ELR (cell line): ENCODE results near the gene SEMA3E.
A peak's percentile ranks its signal among the peaks of the same experiment; 100 is the strongest.
"Not testable (repeated sequence)": the region's sequence is repeated elsewhere in the genome, so short reads cannot be mapped to it uniquely, and the experiment has no call there.

Experiments
- DNase-seq: peaks from one replicate; pipeline ENCODE4 v3.0.0-alpha.2; 2015; ENCODE audit warnings: low read depth

Gene SEMA3E

DNA sequence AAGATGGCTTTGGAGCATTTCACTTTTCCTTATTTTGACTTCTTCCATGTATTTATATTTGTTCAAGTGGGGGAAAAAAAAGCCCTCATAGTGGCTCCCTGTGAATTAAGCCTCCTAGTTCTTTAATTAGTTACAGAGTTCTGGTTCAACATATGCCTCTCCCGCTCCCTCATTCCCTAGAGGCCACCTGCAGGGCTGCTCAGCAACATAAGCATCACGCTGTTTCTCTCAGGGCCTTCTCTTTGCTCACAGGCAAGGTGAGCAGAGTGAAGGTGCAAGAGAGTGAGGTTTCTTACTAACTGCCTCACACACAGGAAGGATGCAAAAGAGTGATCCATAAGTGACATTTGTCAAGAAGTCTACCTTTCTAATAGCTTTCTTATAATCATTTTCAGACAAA lies 196.7 kb downstream of the SEMA3E start:
- no peak for DNase-seq

DNA sequence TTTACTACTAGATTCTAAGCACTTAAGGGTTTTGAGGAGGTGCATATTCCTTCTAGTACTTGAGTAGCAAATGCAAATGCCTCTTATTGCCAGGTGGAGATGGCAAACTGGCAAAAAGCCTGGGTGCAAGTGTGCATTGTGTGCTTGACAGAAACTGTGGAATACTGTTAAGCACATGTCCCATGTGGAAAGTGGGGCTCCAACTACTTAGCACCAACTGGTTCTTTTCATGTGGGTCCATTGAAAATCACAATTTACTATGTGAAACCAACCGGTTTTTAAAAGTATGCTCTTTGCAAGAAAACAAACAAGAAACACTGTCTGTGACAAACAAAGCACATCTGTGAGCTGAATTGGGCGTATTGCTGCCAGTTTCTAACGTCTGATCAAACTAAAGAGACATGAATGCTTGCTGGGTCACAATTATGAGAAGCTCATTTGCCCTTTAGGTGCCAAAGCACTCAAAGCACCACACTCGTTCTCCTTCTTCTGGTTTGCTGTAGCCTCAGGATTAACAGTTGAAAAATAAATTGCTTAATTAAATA lies 197.4 kb downstream of the SEMA3E start:
- DNase-seq = no peak

DNA sequence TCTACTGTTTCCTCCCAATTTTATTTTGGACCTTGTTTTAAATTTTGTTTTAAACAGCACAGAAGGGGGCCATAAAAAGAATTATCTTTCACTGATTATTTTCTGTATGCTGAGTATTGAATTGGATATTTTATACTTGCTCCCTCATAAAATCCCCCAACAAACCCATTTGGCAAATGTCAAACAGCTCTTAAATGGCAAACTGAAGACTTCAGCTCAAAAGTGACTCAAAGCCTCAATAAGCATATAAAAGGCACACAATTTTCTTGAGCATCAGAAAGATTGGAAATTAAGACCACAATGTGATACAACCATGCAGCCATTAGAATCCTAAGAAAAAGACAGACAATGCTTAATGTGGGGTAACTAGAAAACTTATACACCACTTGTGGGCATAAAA lies 199.2 kb downstream of the SEMA3E start:
- DNase-seq = no peak

DNA sequence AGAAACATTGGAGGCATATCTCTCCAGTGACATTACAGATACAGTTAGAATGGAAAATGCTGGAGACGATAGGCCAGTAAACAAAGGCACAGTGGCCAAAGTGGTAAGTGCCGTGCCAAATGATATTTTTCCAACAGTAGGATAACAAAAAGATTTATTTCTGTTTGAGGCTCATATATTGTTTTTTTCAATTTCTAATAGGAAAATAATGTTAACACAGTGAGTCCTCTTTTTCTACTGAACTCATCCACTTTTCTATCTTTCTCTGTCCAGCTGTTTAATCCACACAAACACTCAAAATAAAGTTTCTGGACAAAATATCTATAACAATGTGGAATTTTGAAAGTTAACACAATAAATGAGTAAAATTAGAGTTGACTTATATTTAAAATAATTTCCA lies 201.3 kb downstream of the SEMA3E start:
- no peak for DNase-seq

DNA sequence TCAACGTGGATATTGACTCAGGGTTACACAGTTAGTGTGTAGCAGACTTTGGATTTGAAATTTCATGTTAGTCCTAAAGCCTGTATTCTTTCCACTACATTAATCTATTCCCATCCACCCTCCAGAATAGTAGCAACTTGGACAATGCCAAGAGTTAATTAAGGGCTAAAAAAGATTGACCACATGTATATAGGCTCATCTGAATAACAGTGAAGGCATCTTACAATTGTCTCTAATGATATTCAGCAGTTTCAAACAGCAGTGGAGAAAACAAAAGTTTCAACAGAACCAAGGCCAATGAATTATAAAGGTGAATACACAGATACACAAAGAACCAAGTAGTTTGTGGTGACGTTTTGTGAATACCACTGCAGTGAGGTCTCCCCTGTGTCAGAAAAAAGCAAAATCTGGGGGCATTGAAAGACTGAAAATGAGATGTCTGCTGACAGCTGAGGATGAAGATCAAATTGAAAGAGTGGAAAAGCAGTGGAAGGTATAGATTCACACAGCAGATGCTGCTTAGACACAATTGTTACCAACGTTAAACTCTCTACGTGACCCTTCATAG lies 202.8 kb downstream of the SEMA3E start:
- DNase-seq = no peak

DNA sequence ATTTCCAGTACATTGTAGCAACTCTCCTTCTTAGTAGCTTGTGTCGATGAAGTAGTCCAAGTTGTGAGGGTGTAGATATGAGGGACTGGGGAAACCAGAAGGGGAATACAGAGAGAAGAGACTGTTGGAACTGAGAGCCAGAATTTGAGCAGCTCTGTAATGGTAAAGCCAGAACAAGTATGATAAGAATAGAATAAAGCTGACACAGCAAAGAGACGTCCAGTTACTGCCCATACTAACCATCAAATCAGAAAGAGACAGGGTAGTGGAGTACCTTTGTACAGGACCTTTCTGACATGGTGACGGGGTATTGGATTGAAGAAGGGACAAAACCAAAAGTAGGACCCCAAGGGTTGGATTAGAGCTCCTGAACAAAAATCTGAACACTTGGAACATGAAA lies 206.0 kb downstream of the SEMA3E start:
- DNase-seq = no peak

DNA sequence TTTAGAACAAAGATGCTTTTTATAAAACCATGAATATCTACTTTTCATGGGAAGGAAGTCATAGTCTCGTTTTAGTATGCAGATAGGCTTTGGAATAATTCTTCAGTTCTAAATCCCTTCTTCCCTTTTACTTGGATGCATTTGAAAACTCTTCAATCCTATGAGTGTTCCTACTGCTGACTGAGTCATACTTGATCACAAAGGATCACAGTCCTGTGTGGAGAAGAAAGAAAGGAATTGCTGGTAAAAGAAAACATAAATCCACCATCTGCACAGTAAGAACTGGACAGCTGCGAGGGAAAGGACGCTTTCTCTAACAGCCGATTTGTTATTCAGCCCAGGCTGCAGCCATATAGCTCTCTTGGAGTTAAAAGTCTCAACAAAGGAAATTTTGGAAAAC lies 209.9 kb downstream of the SEMA3E start:
- peak; percentile 2 for DNase-seq

DNA sequence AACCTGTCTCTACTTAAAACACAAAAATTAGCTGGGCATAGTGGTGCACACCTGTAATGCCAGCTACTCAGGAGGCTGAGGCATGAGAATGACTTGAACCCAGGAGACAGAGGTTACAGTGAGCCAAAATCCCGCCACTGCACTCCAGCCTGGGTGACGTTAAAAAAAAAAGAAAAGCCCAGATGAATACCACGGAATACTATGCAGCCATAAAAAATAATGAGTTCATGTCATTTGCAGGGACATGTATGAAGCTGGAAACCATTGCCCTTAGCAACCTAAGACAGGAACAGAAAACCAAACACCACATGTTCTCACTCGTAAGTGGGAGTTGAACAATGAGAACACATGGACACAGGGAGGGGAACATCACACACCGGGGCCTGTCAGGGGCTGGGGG lies 218.7 kb downstream of the SEMA3E start:
- DNase-seq = not testable (repeated sequence)

DNA sequence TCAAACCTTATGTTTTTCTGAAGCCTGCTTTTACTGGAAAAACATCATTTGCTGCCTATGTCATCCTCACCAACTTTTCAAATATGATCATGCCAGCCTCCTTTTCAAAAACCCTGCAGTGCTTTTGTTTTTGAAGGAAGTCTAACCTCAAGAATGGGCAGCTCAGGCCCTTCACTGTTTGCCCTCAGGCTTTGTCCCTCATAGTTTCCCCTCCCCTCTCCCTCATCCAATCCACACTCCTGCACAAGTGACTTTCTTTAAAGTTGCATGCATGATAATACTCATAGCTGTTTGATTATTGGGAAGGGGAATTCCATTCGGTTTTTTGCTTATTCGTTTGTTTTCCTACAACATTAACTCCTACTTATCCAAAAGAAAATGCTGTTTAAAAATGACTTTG lies 219.4 kb downstream of the SEMA3E start:
- peak; percentile 6 for DNase-seq

DNA sequence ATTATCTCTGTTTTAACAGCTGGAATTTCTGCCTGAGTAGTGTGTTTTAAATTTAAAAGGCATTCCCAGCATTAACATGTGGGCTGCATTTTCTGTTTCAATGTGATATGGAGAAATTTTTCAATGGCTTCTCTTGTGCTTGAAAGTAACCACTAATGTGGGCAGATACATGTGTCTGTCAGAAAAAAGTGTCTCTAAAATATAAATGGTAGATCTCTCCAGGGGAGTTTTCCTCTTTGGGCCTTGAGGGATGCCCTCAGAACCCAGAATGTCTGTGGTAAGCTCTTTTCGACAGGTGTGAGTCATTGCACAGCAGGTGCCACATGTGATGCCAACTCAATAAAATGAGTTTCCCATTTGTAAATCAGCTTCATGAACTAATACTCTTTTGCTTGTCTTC lies 221.1 kb downstream of the SEMA3E start:
- peak; percentile 14 for DNase-seq

DNA sequence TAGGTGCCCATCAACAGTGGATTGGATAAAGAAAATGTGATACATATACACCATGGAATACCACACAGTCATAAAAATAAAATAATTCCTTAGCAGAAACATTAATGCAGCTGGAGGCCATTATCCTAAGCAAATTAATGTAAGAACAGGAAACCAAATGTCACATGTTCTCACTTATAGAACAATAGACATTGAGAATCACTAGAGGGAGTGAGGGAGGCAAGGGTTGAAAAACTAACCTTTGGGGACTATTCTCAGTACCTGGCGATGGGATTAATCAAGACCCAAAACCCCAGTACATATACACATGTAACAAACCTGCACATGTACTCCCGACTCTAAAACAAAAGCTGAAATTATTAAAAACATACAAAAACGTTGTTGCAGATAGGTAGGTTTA lies 222.6 kb downstream of the SEMA3E start:
- no peak for DNase-seq

DNA sequence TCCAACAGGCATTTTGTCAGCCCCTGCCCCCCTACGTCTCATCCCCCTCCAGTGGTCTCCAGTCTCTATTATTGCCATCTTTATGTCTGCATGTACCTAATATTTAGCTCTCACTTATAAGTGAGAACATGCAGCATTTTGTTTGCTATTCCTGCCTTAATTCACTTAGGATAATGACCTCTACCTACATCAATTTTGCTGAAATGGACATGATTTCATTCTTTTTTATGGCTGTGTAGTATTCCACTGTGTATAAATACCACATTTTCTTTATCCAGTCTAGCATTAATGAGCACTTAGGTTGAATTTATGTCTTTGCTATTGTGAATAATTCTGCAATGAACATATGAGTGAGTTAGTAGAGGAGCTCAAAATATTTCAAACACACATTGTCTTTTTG lies 229.9 kb downstream of the SEMA3E start:
- no peak for DNase-seq

DNA sequence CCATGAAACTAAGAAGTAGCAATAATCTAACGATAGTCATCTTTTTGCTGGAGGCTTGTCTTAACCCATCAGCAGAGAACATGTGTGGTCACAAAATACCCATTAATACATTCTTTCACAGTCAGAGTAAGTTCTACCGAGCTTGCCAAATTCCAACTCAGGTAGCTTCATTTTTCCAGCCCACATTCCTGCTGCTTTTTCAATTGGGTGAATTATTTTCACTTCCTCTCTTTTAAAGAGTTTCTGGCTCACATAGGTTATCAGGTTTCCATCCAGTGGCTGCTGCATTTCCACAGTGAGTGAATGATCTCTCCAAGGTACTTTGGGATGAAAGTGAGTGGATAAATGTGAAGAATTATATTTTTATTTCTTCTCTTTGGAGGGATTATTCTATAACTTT lies 233.1 kb downstream of the SEMA3E start:
- DNase-seq = no peak

DNA sequence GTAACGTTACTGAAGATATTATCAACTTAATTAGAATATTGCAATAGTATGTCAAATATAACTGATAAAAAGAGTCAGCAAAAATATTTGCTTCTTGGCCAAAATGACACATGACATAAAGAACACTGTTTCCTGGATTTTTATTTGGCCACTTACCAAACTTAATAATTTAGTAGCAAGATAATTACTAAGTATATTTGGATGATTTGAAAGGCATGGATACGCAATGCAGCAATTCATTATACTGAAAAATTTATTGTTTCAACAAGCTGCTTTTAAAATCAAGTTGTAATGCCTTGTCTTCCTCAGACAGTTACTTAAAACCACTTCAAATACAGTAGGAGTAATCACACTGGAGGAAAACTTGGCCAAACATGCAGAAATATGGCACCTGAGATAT lies 234.0 kb downstream of the SEMA3E start:
- DNase-seq = no peak

DNA sequence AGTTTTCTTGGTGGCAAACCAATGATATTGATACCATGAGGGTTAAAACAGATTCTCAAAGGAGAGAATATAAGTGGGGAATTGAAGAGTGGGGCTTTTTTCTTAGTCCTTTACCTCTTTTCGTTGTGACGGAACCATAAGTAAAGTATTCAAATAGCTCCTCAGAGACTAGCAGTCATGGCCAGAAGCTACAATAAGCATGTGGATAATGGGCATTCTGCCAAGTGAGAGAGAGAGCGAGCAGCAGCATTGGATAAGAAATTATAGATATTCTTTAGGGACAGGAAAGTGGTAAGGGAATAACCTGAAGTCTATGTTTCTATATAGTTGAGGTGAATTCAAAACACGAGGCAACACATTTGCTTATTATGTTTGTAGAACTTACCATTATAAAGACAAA lies 235.1 kb downstream of the SEMA3E start:
- DNase-seq = no peak

DNA sequence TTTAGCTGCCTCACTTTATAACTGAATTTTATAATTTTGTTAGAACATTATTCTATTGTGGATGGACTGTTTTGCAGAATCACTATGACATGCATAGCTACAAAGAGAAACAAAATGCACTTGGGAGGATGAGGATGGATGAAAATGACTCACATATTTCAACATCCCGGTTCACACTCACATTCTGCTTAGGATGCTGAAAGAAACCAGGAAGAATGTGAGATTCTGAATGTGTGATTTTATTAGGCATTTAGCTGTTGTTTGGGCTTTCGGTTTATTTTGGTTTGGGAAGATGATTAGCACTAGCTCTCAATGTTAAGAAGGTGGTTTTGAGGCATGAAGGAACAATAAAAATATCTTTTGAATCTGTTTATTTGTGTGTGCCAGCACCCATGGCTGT lies 235.5 kb downstream of the SEMA3E start:
- peak; percentile 54 for DNase-seq

DNA sequence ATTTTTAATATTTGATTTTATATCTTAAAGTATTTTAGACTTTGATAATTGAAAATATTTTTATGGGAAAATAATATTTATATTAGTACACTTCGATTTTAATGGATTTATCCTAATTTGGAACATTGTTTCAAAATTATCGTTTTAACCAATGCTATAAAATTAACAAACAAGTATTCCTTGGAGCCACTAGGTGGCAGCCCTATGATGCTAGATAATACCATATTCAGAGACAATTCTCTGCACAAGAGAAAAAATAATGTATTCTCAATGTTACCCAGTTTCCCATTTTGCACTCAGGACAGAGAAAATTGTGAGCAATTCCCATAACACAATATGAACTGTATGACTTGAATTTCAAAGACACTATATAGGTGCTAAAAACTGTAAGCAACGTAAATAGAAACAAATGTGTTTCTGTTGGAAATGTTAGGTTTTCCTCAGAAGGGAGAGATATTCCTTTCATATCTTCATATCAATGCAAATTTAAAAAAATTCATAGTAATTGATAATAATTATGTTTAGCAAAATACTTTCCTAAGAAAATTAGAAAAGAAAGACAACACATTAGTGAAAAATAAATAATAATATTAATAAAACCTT lies 237.8 kb downstream of the SEMA3E start:
- peak; percentile 67 for DNase-seq

DNA sequence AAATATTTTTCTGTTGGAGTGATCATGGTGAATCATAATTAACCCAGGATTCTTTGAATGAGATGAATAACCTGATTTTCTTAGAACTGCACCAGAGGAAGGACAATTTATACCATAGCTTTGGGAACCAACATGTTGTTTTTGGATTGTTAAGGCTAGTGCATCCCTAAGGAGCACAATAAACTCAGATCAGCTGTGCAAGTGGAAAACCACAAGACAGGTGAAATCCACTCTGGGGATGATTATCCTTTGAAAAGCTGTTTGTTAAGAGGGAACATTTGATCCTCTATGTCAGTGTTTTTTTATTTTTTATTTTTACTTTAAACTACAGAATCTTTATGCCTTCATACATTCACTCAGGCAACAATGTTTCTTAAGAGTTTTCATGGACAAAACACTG lies 254.2 kb downstream of the SEMA3E start:
- no peak for DNase-seq

DNA sequence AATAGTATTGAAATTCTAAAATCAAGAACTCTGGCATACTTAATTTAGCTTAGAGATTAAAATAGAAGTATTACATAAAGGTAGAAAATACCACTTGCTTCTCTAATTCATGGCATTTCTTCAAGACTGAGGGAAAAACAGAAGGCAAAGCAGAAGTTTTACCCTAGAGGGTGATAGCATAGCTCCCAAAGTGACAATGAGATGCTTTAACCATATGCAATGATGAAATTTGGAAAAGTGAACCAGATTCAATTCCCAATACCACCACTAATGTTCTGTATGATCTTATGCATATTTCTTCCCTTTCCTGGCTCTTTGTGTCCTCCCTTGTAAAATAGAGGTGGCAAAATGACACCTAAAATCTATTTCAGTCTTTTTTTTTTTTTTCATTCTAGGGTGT lies 260.5 kb downstream of the SEMA3E start:
- no peak for DNase-seq

DNA sequence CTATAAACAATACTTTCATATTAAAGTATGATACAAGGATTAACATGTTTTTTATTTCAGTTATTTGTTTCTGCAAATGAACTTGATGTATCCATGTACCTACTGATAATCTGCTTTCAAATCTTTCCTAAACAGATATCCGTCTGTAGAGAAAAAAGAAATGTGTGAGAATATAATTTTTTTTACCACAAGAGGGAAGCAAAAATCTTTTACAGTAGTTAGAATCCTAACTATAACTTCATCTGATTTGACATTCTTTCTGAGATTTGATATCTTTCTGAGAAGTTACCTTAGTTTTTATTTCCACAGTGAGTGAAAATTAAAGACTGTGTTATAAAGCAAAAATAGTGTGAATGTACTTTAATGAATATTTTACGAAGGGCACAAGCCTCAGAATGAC lies 282.3 kb downstream of the SEMA3E start:
- DNase-seq = peak; percentile 47

DNA sequence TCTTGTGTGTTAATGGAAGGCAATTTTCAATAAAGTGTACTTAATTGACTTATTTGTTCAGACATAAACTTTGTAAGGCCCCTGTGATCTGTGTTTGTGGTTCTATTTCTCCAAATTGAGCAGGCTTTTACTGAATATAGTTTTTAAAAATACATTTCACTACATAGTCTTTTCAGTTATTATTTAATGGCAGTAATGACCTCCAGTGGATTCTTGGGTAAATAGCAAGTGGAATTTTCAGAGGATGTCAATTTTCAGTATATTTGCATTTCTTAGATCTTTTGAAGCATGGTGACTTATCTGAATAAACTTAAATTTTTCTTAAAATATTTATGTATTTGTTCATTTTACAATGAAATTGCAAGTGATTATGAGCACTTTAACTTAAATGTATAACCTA lies 283.2 kb downstream of the SEMA3E start:
- peak; percentile 34 for DNase-seq

DNA sequence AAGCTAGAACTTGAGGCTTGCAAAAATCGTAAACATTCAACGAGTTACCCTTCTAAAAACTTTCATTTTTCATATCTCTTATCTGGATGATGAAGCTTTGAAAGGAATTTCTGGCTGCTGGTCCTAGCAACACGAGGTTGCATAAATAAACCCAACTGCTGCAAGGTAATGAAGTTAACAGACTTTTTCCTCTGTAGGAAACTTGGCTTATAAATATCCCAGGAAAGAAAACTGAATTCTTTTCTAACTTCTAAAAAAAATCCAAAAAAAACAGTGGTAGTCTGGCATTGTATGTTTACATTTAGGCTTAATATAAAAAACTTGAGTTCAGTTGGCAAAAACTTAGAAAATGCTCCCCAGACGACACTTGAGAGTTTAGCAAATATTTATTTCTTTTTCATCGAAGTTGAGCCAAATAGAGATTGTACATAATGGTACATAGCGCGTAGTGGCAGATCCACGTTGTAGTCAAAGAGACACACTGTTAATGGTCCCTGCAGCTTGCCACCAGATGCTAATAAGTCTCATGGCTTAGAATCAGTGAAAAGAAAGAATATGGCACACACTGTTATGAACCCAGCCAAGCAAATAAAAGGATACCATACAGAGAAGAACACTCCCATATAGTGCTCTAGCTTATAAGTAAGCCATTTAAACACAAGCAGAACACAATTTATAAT lies 285.9 kb downstream of the SEMA3E start:
- DNase-seq = no peak

DNA sequence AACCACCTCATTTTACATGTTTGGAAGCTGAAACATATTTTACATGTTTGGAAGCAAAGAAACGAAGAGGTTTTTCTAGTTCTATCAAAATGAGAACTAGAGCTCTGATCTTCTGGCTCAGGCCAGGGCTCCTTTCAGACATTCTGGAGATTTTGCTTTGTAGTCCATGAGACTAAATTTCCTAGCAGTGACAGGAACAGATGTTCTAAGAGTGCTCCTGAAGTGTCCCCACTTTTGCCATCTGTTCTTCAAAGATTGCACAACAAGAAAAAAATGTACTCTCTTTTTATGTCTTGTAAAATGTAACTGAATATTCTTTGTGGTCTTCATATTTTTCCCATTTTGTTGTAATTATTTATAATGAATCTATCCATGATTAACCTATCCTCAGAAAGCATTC lies 289.8 kb downstream of the SEMA3E start:
- DNase-seq = no peak

DNA sequence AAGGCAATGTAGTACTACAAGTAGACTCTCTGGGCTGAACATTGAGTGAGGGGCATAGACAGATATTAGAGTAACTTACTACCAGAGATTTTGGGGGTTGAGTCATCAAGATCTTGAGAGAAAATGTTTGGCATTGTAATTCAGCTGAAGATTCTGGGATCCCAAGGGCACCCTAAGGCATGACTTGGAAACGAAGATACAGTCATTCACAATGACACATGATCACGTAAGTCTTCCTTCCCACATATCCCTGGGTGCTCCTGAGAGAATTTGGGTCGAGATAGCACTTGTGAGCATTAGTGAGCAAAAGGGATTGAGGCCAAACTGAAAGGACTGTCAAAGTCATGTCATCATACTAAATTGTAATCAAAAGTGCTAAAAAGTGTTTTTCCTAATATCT lies 293.8 kb downstream of the SEMA3E start:
- DNase-seq = peak; percentile 66
